ENCODE results near the gene MYO3B. TPM values are rescaled to one million over a fixed set of nuclear protein-coding genes. Genes with fewer than 3 reads are reported as not detected.

MYO3B gene
- total and polyA plus RNA-seq, 2 of the 8 experiments (the other 6 are each of a cell fraction or from before 2014, with no cell fraction given), result 0.17 to 0.19 TPM

DNA sequence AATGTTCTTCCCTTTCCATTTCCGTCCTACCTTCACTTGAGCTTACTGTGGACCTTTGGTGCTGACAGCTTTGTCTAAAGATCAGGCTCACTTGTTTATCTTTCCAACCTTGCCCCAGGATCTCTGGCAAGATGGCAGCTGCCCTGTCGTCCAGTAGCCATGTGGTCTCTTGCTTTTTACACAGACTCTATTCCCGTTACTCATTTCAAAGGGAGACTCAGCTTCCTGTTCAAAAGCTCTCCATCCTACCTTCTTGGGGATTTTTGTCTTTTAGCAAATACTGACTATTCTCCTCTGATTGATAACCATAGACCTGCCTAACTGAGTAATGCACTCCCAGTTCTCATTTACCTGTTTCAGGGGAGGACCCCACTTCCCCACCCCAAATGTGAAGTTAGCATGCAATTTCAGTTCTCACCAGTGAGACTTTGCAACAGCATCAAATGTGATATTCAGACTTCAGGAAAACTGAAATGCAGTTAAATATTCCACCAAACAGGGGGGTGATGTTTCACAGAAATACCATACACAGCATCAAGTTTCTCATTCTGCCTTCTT is 184.4 kb downstream of the MYO3B start (continued):
- TF ChIP-seq, protein P1, sequence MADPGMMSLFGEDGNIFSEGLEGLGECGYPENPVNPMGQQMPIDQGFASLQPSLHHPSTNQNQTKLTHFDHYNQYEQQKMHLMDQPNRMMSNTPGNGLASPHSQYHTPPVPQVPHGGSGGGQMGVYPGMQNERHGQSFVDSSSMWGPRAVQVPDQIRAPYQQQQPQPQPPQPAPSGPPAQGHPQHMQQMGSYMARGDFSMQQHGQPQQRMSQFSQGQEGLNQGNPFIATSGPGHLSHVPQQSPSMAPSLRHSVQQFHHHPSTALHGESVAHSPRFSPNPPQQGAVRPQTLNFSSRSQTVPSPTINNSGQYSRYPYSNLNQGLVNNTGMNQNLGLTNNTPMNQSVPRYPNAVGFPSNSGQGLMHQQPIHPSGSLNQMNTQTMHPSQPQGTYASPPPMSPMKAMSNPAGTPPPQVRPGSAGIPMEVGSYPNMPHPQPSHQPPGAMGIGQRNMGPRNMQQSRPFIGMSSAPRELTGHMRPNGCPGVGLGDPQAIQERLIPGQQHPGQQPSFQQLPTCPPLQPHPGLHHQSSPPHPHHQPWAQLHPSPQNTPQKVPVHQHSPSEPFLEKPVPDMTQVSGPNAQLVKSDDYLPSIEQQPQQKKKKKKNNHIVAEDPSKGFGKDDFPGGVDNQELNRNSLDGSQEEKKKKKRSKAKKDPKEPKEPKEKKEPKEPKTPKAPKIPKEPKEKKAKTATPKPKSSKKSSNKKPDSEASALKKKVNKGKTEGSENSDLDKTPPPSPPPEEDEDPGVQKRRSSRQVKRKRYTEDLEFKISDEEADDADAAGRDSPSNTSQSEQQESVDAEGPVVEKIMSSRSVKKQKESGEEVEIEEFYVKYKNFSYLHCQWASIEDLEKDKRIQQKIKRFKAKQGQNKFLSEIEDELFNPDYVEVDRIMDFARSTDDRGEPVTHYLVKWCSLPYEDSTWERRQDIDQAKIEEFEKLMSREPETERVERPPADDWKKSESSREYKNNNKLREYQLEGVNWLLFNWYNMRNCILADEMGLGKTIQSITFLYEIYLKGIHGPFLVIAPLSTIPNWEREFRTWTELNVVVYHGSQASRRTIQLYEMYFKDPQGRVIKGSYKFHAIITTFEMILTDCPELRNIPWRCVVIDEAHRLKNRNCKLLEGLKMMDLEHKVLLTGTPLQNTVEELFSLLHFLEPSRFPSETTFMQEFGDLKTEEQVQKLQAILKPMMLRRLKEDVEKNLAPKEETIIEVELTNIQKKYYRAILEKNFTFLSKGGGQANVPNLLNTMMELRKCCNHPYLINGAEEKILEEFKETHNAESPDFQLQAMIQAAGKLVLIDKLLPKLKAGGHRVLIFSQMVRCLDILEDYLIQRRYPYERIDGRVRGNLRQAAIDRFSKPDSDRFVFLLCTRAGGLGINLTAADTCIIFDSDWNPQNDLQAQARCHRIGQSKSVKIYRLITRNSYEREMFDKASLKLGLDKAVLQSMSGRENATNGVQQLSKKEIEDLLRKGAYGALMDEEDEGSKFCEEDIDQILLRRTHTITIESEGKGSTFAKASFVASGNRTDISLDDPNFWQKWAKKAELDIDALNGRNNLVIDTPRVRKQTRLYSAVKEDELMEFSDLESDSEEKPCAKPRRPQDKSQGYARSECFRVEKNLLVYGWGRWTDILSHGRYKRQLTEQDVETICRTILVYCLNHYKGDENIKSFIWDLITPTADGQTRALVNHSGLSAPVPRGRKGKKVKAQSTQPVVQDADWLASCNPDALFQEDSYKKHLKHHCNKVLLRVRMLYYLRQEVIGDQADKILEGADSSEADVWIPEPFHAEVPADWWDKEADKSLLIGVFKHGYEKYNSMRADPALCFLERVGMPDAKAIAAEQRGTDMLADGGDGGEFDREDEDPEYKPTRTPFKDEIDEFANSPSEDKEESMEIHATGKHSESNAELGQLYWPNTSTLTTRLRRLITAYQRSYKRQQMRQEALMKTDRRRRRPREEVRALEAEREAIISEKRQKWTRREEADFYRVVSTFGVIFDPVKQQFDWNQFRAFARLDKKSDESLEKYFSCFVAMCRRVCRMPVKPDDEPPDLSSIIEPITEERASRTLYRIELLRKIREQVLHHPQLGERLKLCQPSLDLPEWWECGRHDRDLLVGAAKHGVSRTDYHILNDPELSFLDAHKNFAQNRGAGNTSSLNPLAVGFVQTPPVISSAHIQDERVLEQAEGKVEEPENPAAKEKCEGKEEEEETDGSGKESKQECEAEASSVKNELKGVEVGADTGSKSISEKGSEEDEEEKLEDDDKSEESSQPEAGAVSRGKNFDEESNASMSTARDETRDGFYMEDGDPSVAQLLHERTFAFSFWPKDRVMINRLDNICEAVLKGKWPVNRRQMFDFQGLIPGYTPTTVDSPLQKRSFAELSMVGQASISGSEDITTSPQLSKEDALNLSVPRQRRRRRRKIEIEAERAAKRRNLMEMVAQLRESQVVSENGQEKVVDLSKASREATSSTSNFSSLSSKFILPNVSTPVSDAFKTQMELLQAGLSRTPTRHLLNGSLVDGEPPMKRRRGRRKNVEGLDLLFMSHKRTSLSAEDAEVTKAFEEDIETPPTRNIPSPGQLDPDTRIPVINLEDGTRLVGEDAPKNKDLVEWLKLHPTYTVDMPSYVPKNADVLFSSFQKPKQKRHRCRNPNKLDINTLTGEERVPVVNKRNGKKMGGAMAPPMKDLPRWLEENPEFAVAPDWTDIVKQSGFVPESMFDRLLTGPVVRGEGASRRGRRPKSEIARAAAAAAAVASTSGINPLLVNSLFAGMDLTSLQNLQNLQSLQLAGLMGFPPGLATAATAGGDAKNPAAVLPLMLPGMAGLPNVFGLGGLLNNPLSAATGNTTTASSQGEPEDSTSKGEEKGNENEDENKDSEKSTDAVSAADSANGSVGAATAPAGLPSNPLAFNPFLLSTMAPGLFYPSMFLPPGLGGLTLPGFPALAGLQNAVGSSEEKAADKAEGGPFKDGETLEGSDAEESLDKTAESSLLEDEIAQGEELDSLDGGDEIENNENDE (IDR thresholded peaks at IDR 0.05; ENCODE audit: insufficient replicate concordance, low read length), result no peak
- no peak for TF ChIP-seq SP2 (IDR thresholded peaks at IDR 0.05; ENCODE audit: low read length)
- TF ChIP-seq ZNF274 (IDR thresholded peaks at IDR 0.05; ENCODE audit: borderline replicate concordance, extremely low read depth, low read length), result no peak
- no peak for TF ChIP-seq CEBPB (IDR thresholded peaks at IDR 0.05; ENCODE audit: low read depth, low read length)
- no peak for TF ChIP-seq RXRA (IDR thresholded peaks at IDR 0.05; ENCODE audit: insufficient read depth, low read depth, low read length)
- no peak for TF ChIP-seq RAD21 (IDR thresholded peaks at IDR 0.05 in 1 of 2, conservative IDR thresholded peaks at IDR 0.05 in 1 of 2; ENCODE audit: low read depth in 2 of 2, low read length in 2 of 2)
